Lower leg skin (tissue), 4 donors: Measurements from ENCODE around the gene LTB4R. TPM values are rescaled to one million over a fixed set of nuclear protein-coding genes. Genes with fewer than 3 reads are reported as not detected.

Source experiments
- DNase-seq, 2 donors: peaks; one replicate each; pipeline ENCODE4 v3.0.0-alpha.2; 2019; ENCODE audit warnings: low spot score in 2 of 2
- H3K4me3 ChIP-seq: fragments of 200-600 bp; sonication (generic); 2 replicates; pipeline ENCODE4 v1.5.1; 2017; ENCODE audit warnings: mild to moderate bottlenecking, low read depth; ENCODE audit not compliant: poor library complexity, severe bottlenecking
- POLR2A ChIP-seq, 2 donors: fragments of 450-650 bp; IDR thresholded peaks; one replicate each; pipeline ENCODE4 v1.6.1; 2016 to 2017; ENCODE audit warnings: antibody characterized with exemption in 2 of 2, mild to moderate bottlenecking in 1 of 2, moderate library complexity in 1 of 2
- WGBS, 2 donors: methylation state at CpG; one replicate each; pipeline ENCODE4 v1.1.5; 2018; 5-methylcytosine and 5-hydroxymethylcytosine counted together
- intact Hi-C: fragments of 100-400 bp; cut with DNase I; formaldehyde crosslinking; loops from one replicate; pipeline ENCODE4 v1.15.0; 2023; ENCODE audit warnings: low total_unique reads
- total RNA-seq, 4 donors: library from RNA; depleted of rRNA; stranded (reverse); fragments of >200 nt; gene quantifications; one replicate each; pipeline ENCODE4 v1.1.0, GENCODE V29; 2016
- TF ChIP-seq, protein P1 (sequence below), 3 donors: fragments of 450-650 bp; IDR thresholded peaks; one replicate each; pipeline ENCODE4 v1.5.1; 2016; ENCODE audit warnings: antibody characterized with exemption in 3 of 3, mild to moderate bottlenecking in 3 of 3, moderate library complexity in 2 of 3

Gene LTB4R
- total RNA-seq, 4 donors from 2014 or later, result 58.9 to 118 (median 70.9) TPM

DNA sequence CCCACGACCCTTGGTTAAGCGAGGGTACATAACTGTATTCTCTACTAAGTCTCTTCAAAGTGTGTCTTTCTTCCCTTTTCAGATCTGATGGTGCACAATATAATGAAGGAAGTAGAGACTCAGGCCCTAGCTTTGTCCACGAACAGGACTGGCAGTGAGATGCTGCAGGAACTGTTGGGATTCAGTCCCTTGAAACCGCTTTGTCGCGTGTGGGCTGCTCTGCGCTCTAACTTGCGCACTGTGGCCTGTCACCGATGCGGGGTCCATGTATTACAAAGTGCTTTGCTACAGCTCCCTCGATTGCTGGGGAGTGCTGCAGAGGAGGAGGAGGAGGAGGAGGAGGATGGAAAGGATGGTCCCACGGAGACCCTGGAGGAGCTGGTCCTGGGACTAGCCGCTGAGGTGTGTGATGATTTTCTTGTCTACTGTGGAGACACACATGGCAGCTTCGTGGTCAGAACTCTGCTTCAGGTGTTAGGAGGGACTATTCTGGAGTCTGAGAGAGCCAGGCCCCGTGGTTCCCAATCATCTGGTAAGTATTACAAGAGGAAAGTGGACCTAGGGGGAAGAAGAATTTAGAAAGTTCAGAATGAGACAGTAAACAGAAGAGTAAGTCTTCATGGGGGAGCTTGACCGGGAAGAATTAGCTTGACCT, 10.8 kb upstream of the LTB4R start:
- TF ChIP-seq, protein P1, sequence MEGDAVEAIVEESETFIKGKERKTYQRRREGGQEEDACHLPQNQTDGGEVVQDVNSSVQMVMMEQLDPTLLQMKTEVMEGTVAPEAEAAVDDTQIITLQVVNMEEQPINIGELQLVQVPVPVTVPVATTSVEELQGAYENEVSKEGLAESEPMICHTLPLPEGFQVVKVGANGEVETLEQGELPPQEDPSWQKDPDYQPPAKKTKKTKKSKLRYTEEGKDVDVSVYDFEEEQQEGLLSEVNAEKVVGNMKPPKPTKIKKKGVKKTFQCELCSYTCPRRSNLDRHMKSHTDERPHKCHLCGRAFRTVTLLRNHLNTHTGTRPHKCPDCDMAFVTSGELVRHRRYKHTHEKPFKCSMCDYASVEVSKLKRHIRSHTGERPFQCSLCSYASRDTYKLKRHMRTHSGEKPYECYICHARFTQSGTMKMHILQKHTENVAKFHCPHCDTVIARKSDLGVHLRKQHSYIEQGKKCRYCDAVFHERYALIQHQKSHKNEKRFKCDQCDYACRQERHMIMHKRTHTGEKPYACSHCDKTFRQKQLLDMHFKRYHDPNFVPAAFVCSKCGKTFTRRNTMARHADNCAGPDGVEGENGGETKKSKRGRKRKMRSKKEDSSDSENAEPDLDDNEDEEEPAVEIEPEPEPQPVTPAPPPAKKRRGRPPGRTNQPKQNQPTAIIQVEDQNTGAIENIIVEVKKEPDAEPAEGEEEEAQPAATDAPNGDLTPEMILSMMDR (IDR thresholded peaks at IDR 0.05), result no peak
- no peak for TF ChIP-seq POLR2A (IDR thresholded peaks at IDR 0.05)
- H3K4me3 ChIP-seq, result peak overlapping the region; percentile 85
- intact Hi-C loops, result no loop called here
- 25 to 29% methylated on average over 16 of the region's 16 CpGs for WGBS, 2 donors
- DNase-seq, result peak in 1 of 2 donors; percentile 70

DNA sequence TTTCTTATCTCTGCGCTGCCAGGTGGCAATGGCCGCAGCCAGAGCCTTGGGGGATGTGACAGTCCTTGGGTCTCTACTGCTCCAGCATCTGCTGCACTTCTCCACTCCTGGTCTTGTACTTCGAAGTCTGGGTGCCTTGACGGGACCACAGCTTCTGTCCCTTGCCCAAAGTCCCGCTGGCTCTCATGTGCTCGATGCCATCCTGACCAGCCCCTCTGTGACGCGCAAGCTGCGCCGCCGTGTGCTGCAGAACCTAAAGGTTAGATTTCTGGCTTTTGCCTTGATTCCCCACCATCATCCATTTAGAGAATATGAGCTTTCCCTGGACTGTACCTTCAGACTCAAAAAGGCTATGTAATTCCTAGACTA, 7.3 kb upstream of the LTB4R start:
- no peak overlapping the region for H3K4me3 ChIP-seq
- no peak for DNase-seq
- intact Hi-C loops, result no loop called here
- TF ChIP-seq, protein P1 (IDR thresholded peaks at IDR 0.05), result no peak
- TF ChIP-seq POLR2A (IDR thresholded peaks at IDR 0.05), result no peak
- 90 to 97% methylated on average over 11 of the region's 11 CpGs for WGBS, 2 donors

DNA sequence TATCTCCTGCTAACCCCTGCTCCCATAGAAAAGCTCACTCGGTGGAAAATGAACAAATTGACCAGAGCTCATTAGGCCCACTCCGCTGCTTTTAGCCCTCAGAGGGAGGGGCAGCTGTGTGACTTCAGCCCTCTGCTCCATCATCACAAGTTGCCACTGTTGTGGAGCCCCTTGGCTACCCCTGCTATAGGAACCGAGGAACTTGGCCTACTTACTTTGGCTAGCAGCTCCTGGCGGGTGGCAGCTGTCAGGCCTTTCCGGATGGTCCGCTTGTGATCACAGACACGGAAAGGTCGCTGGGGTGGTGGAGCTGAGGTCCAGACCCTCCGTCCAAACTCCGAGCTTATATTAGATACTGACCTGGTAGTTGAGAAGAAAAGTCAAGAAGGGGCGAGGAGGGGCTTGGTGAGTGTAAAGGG, 4.1 kb upstream of the LTB4R start:
- intact Hi-C loops, result no loop called here
- 82 to 86% methylated on average over 11 of the region's 11 CpGs for WGBS, 2 donors
- no peak overlapping the region for H3K4me3 ChIP-seq
- TF ChIP-seq, protein P1 (IDR thresholded peaks at IDR 0.05), result no peak
- no peak for TF ChIP-seq POLR2A (IDR thresholded peaks at IDR 0.05)
- no peak for DNase-seq

DNA sequence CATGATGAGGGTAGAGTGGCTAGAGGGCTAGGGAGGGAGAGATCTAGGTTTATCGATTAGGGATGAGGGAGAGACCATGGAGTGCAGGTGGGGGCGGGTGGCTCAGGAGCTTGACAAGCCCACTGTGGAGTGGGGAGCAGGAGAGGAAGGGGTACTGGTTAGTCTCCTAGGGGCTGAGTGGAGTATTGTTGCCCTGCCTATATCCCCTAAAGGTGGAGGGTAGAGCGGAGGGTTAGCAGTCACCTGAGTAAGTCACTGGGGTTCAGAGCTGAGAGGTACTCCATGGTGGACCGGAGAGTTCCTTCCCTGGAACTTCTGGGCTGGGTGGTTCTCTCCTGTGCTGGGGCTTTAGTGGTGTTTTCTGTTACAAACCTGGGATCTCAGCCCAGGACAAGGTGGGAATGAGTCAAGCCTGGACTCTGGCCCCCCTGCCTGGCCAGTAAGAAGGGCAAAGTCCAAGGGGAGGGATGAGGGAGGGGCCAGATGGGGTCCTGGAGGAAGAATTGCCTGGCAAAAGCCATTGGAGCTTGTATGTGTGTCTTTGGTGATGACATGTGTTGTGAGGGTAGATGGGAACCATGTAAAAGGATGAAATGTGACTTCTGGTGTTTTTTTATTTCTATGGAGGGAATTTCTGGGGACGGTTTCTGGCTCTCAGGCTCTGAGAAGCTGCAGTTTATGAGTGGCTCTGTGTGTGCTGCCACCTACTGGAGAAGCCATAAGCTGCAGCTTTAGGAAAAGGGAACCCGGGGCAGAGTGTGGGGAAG, 3.5 kb upstream of the LTB4R start, which contains the start of gene CIDEB:
CIDEB (minus strand) TSS at position 403 of the 767 bp plus-strand sequence; CDS start at position 284, 119 bp downstream.
- intact Hi-C loops, result no loop called here
- WGBS, 2 donors, result 59 to 64% methylated on average over 6 of the region's 6 CpGs
- no peak within 1 kb of the TSS for H3K4me3 ChIP-seq
- TF ChIP-seq, protein P1 (IDR thresholded peaks at IDR 0.05), result peak in 1 of 3 donors; percentile 77
- no peak for TF ChIP-seq POLR2A (IDR thresholded peaks at IDR 0.05)
- DNase-seq, result no peak

DNA sequence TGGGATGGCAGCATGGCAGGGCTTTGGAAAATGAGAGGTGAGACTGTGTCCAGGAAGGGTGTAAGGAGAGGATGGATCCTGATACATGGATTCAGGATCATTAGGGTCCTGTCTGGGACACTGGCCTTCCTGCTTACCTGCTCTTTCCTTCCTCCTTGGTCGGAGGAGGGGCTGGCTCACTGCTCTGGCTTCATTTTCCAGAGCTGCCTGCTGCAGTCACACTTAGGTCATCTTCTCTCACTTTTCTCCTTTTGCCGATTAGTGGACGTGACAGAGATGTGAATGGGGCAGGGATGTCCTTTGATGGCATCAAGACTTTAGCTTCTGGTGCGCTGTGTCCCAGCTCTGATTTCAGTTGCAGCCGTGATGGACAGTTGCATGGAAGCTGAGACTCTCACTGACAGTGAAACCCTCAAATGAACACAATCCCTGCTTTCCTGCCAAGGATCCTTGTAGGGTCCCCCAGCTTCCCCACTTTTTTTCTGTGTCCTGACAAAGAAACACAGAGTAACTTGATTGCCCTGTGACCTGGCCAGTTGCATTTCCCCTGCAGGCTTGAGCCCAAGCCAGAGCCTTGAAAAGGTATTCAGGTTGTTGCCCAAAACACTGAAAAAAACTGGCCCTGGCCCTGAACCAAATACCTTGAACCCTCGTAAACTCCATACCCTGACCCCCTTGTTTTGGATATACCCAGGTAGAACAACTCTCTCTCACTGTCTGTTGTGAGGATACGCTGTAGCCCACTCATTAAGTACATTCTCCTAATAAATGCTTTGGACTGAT, 2.8 kb upstream of the LTB4R start:
- 74 to 75% methylated on average over 7 of the region's 7 CpGs for WGBS, 2 donors
- H3K4me3 ChIP-seq, result no peak overlapping the region
- intact Hi-C loops, result no loop called here
- DNase-seq, result no peak
- TF ChIP-seq, protein P1 (IDR thresholded peaks at IDR 0.05), result peak in 1 of 3 donors; percentile 4
- TF ChIP-seq POLR2A (IDR thresholded peaks at IDR 0.05), result no peak
